ENCODE data around the gene TTC34.
"Not testable (repeated sequence)": the region's sequence is repeated elsewhere in the genome, so short reads cannot be mapped to it uniquely, and the experiment has no call there.

Gene TTC34

GRCh38 chr1:2639607-2640521, 161.6 kb downstream of the TTC34 start:
- no peak for DNase-seq (ENCODE audit: low read depth)

- DNase-seq (ENCODE audit: low read depth) = no peak
These were observed 162.3 kb downstream of the TTC34 start for GRCh38 chr1:2639203-2639602.

GRCh38 chr1:2638466-2639115, 162.9 kb downstream of the TTC34 start:
- DNase-seq (ENCODE audit: low read depth) = no peak

- no peak for DNase-seq (ENCODE audit: low read depth)
These were observed 163.9 kb downstream of the TTC34 start for GRCh38 chr1:2637442-2638145.

GRCh38 chr1:2636733-2637132, 164.8 kb downstream of the TTC34 start:
- DNase-seq (ENCODE audit: low read depth) = no peak

- no peak for DNase-seq (ENCODE audit: low read depth)
These were observed 166.0 kb downstream of the TTC34 start for GRCh38 chr1:2635361-2636010.

- DNase-seq (ENCODE audit: low read depth) = no peak
These were observed 167.5 kb downstream of the TTC34 start for GRCh38 chr1:2633936-2634491.

- DNase-seq (ENCODE audit: low read depth) = no peak
These were observed 168.0 kb downstream of the TTC34 start for GRCh38 chr1:2633366-2633935.

GRCh38 chr1:2632561-2633361, 168.7 kb downstream of the TTC34 start, which contains the start of gene MMEL1:
TSS of gene MMEL1 (minus strand) at chr1:2633016. CDS start at chr1:2629484, 3,532 bp downstream.
- DNase-seq (ENCODE audit: low read depth) = no peak

- no peak for DNase-seq (ENCODE audit: low read depth)
These were observed 169.5 kb downstream of the TTC34 start for GRCh38 chr1:2632051-2632430.

- DNase-seq (ENCODE audit: low read depth) = no peak
These were observed 170.1 kb downstream of the TTC34 start for GRCh38 chr1:2631136-2632050.

- DNase-seq (ENCODE audit: low read depth) = no peak
These were observed 170.9 kb downstream of the TTC34 start for GRCh38 chr1:2630498-2631135.

GRCh38 chr1:2629627-2630497, 171.6 kb downstream of the TTC34 start:
- no peak for DNase-seq (ENCODE audit: low read depth)

GRCh38 chr1:2628933-2629626, 172.4 kb downstream of the TTC34 start:
- DNase-seq (ENCODE audit: low read depth) = no peak

GRCh38 chr1:2628191-2628932, 173.1 kb downstream of the TTC34 start:
- no peak for DNase-seq (ENCODE audit: low read depth)

- no peak for DNase-seq (ENCODE audit: low read depth)
These were observed 173.7 kb downstream of the TTC34 start for GRCh38 chr1:2627746-2628145.

GRCh38 chr1:2625748-2626147, 175.7 kb downstream of the TTC34 start:
- not testable (repeated sequence) for DNase-seq (ENCODE audit: low read depth)

Measured in non-pigmented ciliary epithelial cell (primary cell).